HG02981 (cell line): Measurements from ENCODE around the gene APEX2.
A peak's percentile ranks its signal among the peaks of the same experiment; 100 is the strongest.
"Not testable (repeated sequence)": the region's sequence is repeated elsewhere in the genome, so short reads cannot be mapped to it uniquely, and the experiment has no call there.

Experiments
- ATAC-seq: cut with Tn5 transposase; IDR thresholded peaks from one replicate; pipeline ENCODE4 v1.9.1; 2021; ENCODE audit warnings: mild to moderate bottlenecking, moderate library complexity; ENCODE audit not compliant: unreplicated experiment

APEX2 gene, protein sequence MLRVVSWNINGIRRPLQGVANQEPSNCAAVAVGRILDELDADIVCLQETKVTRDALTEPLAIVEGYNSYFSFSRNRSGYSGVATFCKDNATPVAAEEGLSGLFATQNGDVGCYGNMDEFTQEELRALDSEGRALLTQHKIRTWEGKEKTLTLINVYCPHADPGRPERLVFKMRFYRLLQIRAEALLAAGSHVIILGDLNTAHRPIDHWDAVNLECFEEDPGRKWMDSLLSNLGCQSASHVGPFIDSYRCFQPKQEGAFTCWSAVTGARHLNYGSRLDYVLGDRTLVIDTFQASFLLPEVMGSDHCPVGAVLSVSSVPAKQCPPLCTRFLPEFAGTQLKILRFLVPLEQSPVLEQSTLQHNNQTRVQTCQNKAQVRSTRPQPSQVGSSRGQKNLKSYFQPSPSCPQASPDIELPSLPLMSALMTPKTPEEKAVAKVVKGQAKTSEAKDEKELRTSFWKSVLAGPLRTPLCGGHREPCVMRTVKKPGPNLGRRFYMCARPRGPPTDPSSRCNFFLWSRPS

DNA sequence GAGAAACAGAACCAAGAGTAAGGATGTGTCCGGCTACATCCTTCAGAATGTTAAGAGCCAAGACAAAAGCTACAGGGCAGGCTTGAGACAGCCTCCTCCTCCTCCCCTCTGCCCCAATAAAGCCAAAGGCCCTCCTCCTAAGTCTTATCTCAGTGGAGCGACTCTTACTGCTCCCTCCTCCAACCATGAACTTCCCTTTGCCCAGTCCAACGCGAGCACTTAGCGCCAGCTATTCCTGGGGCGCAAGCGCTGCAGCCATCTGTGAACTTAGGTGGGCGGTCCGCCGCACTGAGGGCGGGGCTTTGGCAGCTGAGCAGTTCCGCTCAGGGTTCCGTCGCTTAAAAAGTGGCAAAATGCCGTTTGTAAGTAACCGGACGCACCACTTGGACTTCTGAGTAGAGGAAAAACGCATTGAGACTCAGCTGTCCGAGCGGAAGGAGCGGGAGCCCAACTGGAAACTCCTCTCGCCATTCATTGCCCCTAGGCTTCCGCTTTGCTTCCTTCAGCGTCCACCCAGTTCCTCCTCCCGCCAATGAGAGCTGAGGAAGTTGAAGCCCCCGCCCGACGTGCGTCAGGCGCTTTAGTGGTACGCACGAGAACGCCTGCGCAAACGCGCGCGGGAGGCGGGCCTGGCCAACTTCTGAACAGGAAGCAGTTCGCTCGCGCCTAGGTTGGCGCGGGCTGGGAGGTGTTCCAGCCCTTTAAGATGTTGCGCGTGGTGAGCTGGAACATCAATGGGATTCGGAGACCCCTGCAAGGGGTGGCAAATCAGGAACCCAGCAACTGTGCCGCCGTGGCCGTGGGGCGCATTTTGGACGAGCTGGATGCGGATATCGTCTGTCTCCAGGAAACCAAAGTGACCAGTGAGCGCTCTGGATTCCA is at the start of gene APEX2:
Gene APEX2 (plus strand): TSS at position 647 of the 882 bp plus-strand sequence. CDS start 60 bp downstream, at position 707.
- ATAC-seq = peak; percentile 94

GRCh38 chrX:54950730-54951375 is 49.3 kb upstream of the APEX2 start:
- no peak for ATAC-seq

- no peak for ATAC-seq
Measured at GRCh38 chrX:54961750-54962149, 38.4 kb upstream of the APEX2 start.

DNA sequence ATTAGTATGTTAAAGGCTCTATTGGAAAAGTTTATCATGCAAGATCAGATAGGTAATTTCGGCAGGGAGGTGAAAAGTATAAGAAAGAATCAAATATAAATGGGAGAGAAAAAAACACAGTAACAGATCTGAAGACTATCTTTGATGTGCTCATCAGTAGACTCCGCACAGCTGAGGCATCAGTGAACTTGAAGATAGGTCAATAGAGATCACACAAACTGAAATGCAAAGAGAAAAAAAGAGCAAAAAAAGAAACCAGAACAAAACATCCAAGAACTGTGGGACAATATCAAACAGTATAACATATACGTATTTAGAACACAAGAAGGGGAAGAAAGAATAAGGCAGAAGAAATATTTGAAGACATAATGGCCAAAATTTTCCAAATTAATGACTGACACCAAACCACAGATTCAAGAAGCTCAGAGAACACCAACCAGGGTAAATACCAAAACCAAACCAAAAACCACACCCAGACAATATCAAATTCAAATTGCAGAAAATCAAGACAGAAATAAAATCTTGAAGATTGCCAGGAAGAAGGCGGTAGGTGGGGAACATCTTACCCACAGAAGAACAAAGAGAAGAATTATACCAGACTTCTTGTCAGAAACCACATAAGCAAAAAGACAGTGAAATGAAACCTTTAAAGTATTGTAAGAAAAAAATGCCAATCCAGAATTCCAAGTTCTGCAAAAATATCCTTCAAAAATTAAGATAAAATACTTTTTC is 35.2 kb upstream of the APEX2 start:
- ATAC-seq = no peak

GRCh38 chrX:54977387-54977786 is 22.8 kb upstream of the APEX2 start:
- no peak for ATAC-seq

DNA sequence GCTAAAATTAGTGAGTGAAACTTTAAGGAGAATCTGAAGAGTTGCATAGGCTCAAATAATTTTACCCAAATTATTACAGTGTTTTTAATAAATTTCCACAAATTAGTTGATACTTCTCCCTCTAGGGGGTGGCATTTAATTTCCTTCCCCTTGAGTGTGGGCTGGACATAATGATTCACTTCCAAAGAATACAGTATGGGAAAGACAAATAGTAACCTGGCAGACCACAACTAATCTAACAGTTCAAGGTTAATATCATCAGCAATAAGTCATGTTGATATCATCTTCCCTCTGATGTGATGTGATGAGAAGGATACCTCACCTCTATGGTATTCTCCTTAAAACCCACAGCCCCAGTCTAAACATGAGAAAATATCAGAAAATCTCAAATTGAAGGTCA is 21.7 kb upstream of the APEX2 start:
- ATAC-seq = no peak

DNA sequence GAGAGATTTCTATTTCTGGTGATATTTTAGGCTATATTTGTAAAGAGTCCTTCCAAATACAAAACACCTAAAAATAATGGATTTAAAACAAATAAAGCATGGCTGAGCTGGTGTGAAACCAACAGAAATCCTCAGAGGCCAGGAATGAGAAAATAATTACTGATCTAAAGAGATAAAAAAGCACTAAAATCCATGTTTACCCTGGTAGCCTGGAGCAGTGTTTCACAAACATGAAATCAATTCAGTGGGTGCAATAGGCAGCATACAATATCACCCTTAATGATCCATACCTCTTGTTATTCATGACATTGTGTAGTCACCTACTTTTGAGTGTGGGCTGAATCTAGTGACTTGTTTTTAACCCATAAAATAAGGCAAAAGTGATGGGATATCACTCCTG is 20.7 kb upstream of the APEX2 start:
- no peak for ATAC-seq

DNA sequence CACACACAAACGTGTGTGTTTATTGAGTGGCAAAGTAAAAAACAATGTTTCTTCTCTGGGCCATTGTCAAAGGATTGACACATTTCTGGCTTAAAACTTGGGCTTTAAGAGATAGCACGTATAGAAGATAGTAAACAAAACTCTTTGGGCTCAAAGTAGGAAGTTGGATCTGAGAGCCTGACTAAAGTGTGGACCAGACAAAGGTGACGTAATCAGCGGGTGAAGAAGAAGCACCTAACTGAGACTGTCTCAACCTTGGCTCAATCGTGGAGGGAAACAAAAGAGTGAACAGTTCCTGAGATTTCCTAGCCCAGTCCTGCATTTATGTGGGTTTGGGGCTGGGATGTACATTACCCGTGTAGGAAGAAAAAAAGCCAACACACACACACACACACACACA is 19.8 kb upstream of the APEX2 start:
- ATAC-seq = no peak

DNA sequence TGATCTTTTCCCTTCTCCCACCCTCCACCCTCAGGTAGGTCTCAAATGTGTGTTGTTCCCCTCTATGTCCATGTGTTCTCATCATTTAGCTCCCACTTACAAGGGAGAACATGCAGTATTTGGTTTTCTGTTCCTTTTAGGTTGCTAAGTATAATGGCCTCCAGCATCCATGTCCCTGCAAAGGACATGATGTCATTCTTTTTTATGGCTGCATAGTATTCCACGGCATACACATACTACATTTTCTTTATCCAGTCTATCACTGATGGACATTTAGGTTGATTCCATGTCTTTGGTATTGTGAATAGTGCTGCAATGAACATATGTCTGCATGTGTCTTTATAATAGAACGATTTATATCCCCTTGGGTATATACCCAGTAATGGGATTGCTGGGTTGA is 16.9 kb upstream of the APEX2 start:
- not testable (repeated sequence) for ATAC-seq

DNA sequence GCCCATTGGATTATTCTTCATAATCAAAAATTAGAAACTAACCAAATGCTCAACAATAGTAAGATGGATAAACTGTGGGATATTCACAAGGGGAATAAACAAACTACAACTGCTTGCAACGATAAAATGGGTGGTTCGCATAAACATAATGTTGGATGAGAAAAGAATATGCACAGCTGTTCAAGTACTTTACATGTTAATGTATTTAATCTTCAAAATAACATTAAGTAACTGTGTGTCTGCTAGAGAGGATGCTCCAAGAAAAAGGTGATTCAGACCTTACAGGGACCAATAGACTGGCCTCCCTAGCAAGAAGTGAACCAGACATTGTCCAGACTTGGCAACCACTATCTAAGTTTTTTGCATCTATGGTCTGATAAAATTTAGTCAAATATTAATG is 8.5 kb upstream of the APEX2 start:
- no peak for ATAC-seq

DNA sequence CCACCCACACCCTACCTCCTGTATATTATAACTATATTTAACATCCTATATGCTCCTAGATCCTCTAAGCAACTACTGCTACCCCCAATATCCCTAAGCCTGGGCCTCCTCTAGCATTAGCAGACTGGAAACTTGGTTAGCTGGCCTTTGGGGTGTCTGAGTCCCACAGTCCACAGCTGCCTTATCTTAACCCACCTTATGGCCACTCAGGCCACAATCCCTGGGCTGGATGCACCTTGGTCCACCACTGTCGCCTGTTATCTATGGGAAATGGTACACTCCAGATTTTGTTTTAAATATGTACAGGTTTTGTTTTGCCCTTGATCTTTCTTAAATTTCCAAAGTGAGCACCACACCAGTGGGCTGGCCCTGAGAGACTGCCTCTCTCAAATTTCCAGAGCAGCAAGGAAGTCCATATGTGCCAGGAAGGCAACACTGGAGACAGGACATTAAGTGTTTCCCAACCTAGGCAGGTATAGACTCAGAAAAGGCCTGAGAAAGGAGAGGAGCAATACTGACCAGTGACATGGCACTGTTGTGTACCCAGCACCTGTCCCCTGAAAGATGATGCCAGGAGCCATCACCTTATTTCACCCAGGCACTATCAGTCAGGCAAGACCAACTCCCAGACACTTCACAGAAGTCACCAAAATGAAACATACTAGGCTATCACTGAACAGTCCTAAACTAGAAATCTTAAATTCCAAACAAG is 7.1 kb upstream of the APEX2 start:
- no peak for ATAC-seq

DNA sequence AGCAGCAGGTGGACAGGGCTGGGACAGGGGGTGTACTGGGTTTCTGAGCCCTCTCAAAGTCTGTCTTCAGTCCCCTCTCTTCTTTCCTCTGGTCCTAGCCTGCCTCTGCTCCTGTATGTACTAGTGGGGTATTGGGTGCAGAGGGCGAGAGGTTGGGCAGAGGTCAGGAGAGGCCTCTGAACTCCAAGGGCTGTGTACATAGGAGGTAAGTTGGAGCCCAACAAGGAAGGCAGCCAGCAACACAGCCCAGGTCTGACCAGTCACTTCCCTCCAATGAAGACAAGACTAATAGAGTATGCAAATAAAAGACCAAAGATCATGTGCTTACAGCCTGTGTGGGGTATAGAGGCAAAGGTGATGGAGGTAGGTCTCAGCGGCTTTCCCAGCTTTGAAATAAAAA is 6.1 kb upstream of the APEX2 start, which contains the start of gene PFKFB1:
Gene PFKFB1 (minus strand): TSS at position 90 of the 400 bp plus-strand sequence. CDS start 181 bp downstream, outside the sequence.
- no peak for ATAC-seq

DNA sequence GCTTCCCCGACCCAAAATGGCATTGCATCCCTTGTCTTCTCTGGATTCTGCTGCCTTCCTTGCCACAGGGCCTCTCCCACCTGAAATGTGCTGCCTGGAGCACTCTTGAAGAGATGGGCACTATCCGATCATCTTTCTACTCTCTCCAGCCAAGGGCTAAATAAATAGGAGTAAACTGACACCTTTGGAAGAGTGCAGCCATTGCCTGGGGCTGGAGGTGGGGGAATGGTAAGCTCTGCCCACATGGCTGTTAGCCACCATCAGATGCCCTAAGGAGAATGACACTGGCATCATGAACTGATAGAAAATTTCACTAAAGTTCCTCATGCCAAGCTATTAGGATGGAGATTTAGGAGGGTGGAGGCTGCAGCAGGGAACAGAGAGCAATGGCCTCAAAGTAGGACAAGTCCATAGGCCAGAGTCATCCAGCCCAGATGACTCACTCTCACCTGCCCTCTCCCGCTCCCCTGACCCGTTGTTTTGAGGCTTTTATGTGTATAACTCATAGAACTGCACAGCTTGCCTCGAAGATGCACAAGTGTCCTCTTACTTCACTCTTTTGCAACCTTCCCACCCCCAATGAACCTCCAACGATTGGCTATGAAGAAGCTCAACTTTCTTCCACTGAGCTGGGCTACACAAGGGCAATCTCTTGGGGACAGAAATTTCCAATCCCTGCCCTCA is 5.4 kb upstream of the APEX2 start:
- no peak for ATAC-seq

DNA sequence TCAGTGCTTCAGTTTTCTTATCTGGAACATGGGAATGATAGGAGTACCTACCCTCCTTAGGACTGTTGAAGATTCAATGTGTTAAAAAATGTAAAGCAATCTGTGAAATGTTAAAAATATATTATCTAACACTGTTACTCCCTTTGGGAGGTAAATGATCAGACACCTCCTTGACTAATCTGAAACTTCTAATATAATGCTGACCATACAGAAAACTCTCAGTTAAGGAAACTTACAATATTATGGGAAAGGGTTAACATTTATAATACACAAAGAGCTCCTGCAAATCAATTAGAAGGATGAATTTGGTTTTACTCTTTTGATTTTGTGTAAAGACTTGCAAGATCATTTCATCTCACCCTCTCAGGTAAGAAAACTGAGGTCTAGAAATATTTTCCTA is 4.5 kb upstream of the APEX2 start:
- no peak for ATAC-seq

GRCh38 chrX:55004231-55004630 is 4.1 kb downstream of the APEX2 start:
- ATAC-seq = no peak

GRCh38 chrX:55005256-55005655 is 5.1 kb downstream of the APEX2 start:
- no peak for ATAC-seq

DNA sequence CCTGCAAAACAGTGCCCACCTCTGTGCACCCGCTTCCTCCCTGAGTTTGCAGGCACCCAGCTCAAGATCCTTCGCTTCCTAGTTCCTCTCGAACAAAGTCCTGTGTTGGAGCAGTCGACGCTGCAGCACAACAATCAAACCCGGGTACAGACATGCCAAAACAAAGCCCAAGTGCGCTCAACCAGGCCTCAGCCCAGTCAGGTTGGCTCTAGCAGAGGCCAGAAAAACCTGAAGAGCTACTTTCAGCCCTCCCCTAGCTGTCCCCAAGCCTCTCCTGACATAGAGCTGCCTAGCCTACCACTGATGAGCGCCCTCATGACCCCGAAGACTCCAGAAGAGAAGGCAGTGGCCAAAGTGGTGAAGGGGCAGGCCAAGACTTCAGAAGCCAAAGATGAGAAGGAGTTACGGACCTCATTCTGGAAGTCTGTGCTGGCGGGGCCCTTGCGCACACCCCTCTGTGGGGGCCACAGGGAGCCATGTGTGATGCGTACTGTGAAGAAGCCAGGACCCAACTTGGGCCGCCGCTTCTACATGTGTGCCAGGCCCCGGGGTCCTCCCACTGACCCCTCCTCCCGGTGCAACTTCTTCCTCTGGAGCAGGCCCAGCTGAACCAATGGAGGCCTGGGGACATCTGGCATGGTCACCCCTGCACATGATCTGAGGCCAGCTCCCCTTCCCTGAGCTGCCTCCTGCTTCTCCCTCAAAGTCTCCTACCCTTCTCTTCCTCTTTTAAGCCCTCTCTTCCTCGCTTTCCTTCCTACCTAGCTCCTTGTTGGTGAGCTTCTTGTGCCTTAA is 6.9 kb downstream of the APEX2 start:
- ATAC-seq = no peak

DNA sequence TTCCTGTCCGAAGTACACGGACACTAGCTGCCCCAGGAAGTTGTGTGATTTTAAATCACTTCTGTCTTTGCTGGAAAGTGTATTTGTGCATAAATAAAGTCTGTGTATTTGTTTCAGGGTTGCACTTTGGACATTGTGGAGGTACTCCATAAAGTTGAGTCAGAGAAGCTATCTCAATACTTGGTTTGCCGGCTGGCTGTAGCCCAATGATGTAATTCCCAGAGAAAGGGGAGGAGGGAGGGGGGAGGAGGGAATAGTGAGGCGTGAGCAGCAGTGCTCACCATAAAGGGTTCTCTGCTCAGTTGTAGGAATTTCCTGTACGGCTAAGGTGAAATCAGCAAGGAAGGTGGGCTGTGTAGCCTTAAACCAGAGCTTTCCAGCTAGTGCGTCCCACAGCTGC is 7.5 kb downstream of the APEX2 start:
- ATAC-seq = no peak
